ENCODE results near the gene CALML6. TPM values are rescaled to one million over a fixed set of nuclear protein-coding genes. Genes with fewer than 3 reads are reported as not detected.

Gene CALML6
- total RNA-seq, 1 donor from 2014 or later, result 0.04 TPM

- TF ChIP-seq CTCF (IDR thresholded peaks at IDR 0.05; ENCODE audit: insufficient read depth, low read length, poor library complexity, severe bottlenecking), result no peak
- no peak for DNase-seq (ENCODE audit: low read depth)
- no peaks in the 10 kb centered on the region for H3K36me3 ChIP-seq (ENCODE audit: control insufficient read depth, insufficient read depth, low read length)
- no peak overlapping the region for H3K4me3 ChIP-seq (ENCODE audit: low read depth, low read length)
- peaks cover 5% of the 10 kb centered on the region for H3K27me3 ChIP-seq (ENCODE audit: control insufficient read depth, insufficient read depth, low read length)
Measured at GRCh38 chr1:1898246-1898933, 16.7 kb upstream of the CALML6 start.

- TF ChIP-seq CTCF (IDR thresholded peaks at IDR 0.05; ENCODE audit: insufficient read depth, low read length, poor library complexity, severe bottlenecking), result no peak
- no peak for DNase-seq (ENCODE audit: low read depth)
- no peaks in the 10 kb centered on the region for H3K36me3 ChIP-seq (ENCODE audit: control insufficient read depth, insufficient read depth, low read length)
- peaks cover 5% of the 10 kb centered on the region for H3K27me3 ChIP-seq (ENCODE audit: control insufficient read depth, insufficient read depth, low read length)
- no peak overlapping the region for H3K4me3 ChIP-seq (ENCODE audit: low read depth, low read length)
Measured at GRCh38 chr1:1899266-1899966, 15.6 kb upstream of the CALML6 start.

- H3K4me3 ChIP-seq (ENCODE audit: low read depth, low read length), result no peak overlapping the region
- DNase-seq (ENCODE audit: low read depth), result no peak
- TF ChIP-seq CTCF (IDR thresholded peaks at IDR 0.05; ENCODE audit: insufficient read depth, low read length, poor library complexity, severe bottlenecking), result no peak
- H3K27me3 ChIP-seq (ENCODE audit: control insufficient read depth, insufficient read depth, low read length), result peaks cover 5% of the 10 kb centered on the region
- H3K36me3 ChIP-seq (ENCODE audit: control insufficient read depth, insufficient read depth, low read length), result no peaks in the 10 kb centered on the region
Measured at GRCh38 chr1:1899967-1900327, 15.1 kb upstream of the CALML6 start.

- no peaks in the 10 kb centered on the region for H3K36me3 ChIP-seq (ENCODE audit: control insufficient read depth, insufficient read depth, low read length)
- TF ChIP-seq CTCF (IDR thresholded peaks at IDR 0.05; ENCODE audit: insufficient read depth, low read length, poor library complexity, severe bottlenecking), result no peak
Measured at GRCh38 chr1:1900883-1901640, 14.0 kb upstream of the CALML6 start.

GRCh38 chr1:1901641-1902294 is 13.3 kb upstream of the CALML6 start:
- no peak for TF ChIP-seq CTCF (IDR thresholded peaks at IDR 0.05; ENCODE audit: insufficient read depth, low read length, poor library complexity, severe bottlenecking)
- no peak for DNase-seq (ENCODE audit: low read depth)
- Histone ChIP-seq H3K27me3 (ENCODE audit: control insufficient read depth, insufficient read depth, low read length) (no peaks in the 10 kb centered on the region), H3K4me3 (ENCODE audit: low read depth, low read length) (no peak overlapping the region), H3K36me3 (ENCODE audit: control insufficient read depth, insufficient read depth, low read length) (no peaks in the 10 kb centered on the region)

More at GRCh38 chr1:1900883-1901640, 14.0 kb upstream of the CALML6 start:
- H3K27me3 ChIP-seq (ENCODE audit: control insufficient read depth, insufficient read depth, low read length), result no peaks in the 10 kb centered on the region
- DNase-seq (ENCODE audit: low read depth), result no peak
- no peak overlapping the region for H3K4me3 ChIP-seq (ENCODE audit: low read depth, low read length)
